K562 (cell line): ENCODE data around the gene SLC11A1. TPM values are rescaled to one million over a fixed set of nuclear protein-coding genes. Genes with fewer than 3 reads are reported as not detected.

Source experiments
- ATAC-seq: fragments of 200-7000 bp; cut with Tn5 transposase; 3 replicates; pipeline ENCODE4 v1.9.1; 2020; ENCODE audit warnings: moderate library complexity
- BruUV-seq: library from RNA; stranded (reverse); fragments of 400-500 nt; replicated peaks from 2 replicates; lab custom pipeline; 2021; lab: Mats Ljungman, UMichigan
- CTCF ChIA-PET: fragments of 300-600 bp; formaldehyde crosslinking; extraction: SDS; loops from one replicate; lab custom pipeline; 2021; ENCODE audit warnings: low intra/inter-chr PET ratio; lab: Yijun Ruan, JAX
- POLR2A ChIA-PET: fragments of 300-600, 350-650 bp; sonication (Branson Sonifier 250); formaldehyde crosslinking; extraction: SDS; loops from one replicate; lab custom pipeline; 2021; ENCODE audit warnings: antibody characterized with exemption, inconsistent platforms; lab: Yijun Ruan, JAX
- DNase-seq, 4 experiments: peaks; one replicate each; pipeline versions ENCODE4 v3.0.0 to v3.0.0-alpha.2; 2011 to 2018; ENCODE audit warnings: low spot score in 3 of 4, mixed read lengths in 3 of 4; ENCODE audit errors: extremely low read depth in 1 of 4
- FAIRE-seq: peaks from 2 replicates; lab custom pipeline; 2011; peaks lifted over from hg19 to GRCh38; lab: Jason Lieb, UNC
- H2AFZ ChIP-seq: 2 replicates; pipeline ENCODE4 v1.6.0; 2011; ENCODE audit warnings: low read depth, low read length, control low read depth, inconsistent platforms
- H3K27ac ChIP-seq: fragments of 200-600 bp; 3 replicates; pipeline ENCODE4 v1.8.0; 2011; ENCODE audit warnings: low read depth, mild to moderate bottlenecking, control low read depth, inconsistent platforms, low read length, moderate library complexity, mixed read lengths; ENCODE audit errors: extremely low read depth
- H3K27me3 ChIP-seq, 2 experiments: fragments of 300-600 bp in 1 of 2; 2 replicates in 1 of 2; 3 replicates in 1 of 2; pipeline versions ENCODE4 v1.6.0 to v1.8.0; 2011; ENCODE audit warnings: inconsistent platforms in 2 of 2, low read length in 2 of 2, mild to moderate bottlenecking in 1 of 2, mixed read lengths in 1 of 2, moderate library complexity in 1 of 2; ENCODE audit not compliant: control insufficient read depth in 2 of 2, insufficient read depth in 2 of 2
- H3K36me3 ChIP-seq: fragments of 300-600 bp; 3 replicates; pipeline ENCODE4 v1.8.0; 2011; ENCODE audit warnings: mild to moderate bottlenecking, low read length, inconsistent platforms; ENCODE audit not compliant: control insufficient read depth, insufficient read depth
- H3K4me1 ChIP-seq, 2 experiments: fragments of 200-600 bp in 1 of 2; replicated peaks in 1 of 2; 2 replicates in 1 of 2; 3 replicates in 1 of 2; pipeline versions ENCODE4 v1.5.1 to v1.8.0; 2011; ENCODE audit warnings: inconsistent platforms in 2 of 2, low read length in 2 of 2, mild to moderate bottlenecking in 1 of 2, mixed read lengths in 1 of 2, moderate library complexity in 1 of 2; ENCODE audit not compliant: control insufficient read depth in 2 of 2, insufficient read depth in 2 of 2
- H3K4me2 ChIP-seq: 2 replicates; pipeline ENCODE4 v1.6.1; 2011; ENCODE audit warnings: low read length, control low read depth, inconsistent platforms, mixed read lengths; ENCODE audit not compliant: insufficient read depth
- H3K4me3 ChIP-seq: fragments of 200-600 bp; sonication (generic), shearing (Covaris generic); 2 replicates; pipeline ENCODE4 v1.5.1; 2016; ENCODE audit warnings: control low read depth, inconsistent platforms
- H3K79me2 ChIP-seq: fragments of 200-600 bp; 3 replicates; pipeline ENCODE4 v1.8.0; 2011; ENCODE audit warnings: low read length, inconsistent platforms; ENCODE audit not compliant: control insufficient read depth, insufficient read depth
- H3K9ac ChIP-seq, 2 experiments: 2 replicates each; pipeline versions ENCODE4 v1.6.0 to v1.6.1; 2011; ENCODE audit warnings: low read depth in 2 of 2, low read length in 2 of 2, control low read depth in 1 of 2, inconsistent platforms in 1 of 2, mild to moderate bottlenecking in 1 of 2, mixed read lengths in 1 of 2; ENCODE audit not compliant: insufficient read depth in 1 of 2
- H3K9me1 ChIP-seq: one replicate; pipeline ENCODE4 v1.6.0; 2011; ENCODE audit warnings: inconsistent platforms, mild to moderate bottlenecking, low read length, moderate library complexity; ENCODE audit not compliant: control insufficient read depth, insufficient read depth
- H3K9me3 ChIP-seq: replicated peaks from 2 replicates; pipeline ENCODE4 v1.5.1; 2011; ENCODE audit warnings: low read depth, low read length, inconsistent platforms; ENCODE audit not compliant: control insufficient read depth, insufficient read depth
- H4K20me1 ChIP-seq: replicated peaks from 2 replicates; pipeline ENCODE4 v1.6.1; 2011; ENCODE audit warnings: low read length, inconsistent platforms, mixed read lengths; ENCODE audit not compliant: control insufficient read depth, insufficient read depth
- ARID1B ChIP-seq: fragments of 450-650 bp; IDR thresholded peaks from 2 replicates; pipeline ENCODE4 v1.6.1; 2016; ENCODE audit warnings: antibody characterized with exemption, mild to moderate bottlenecking, inconsistent platforms
- CXXC5 ChIP-seq: fragments of 250-450 bp; sonication (Bioruptor Pico); IDR thresholded peaks from 2 replicates; pipeline ENCODE4 v1.8.0; 2022; ENCODE audit warnings: inconsistent platforms, mild to moderate bottlenecking, moderate library complexity
- FOXK1 ChIP-seq: sonication (generic); formaldehyde crosslinking; IDR thresholded peaks from 2 replicates; pipeline ENCODE4 v1.8.0; 2022; ENCODE audit warnings: missing genetic modification reagents, mild to moderate bottlenecking, borderline replicate concordance
- PHF8 ChIP-seq: fragments of 200-600 bp; sonication (generic); IDR thresholded peaks from 2 replicates; pipeline ENCODE4 v1.6.1; 2012; ENCODE audit warnings: mixed run types, mild to moderate bottlenecking, inconsistent platforms, low read length, moderate library complexity, borderline replicate concordance
- PML ChIP-seq: IDR thresholded peaks from 2 replicates; pipeline ENCODE4 v1.6.1; 2012; ENCODE audit warnings: low read length, inconsistent platforms
- SP2 ChIP-seq: IDR thresholded peaks from 2 replicates; pipeline ENCODE4 v1.6.1; 2011; ENCODE audit warnings: mild to moderate bottlenecking, low read depth, low read length, moderate library complexity; ENCODE audit not compliant: poor library complexity, severe bottlenecking; ENCODE audit errors: extremely low read depth
- TAF1 ChIP-seq: IDR thresholded peaks from 2 replicates; pipeline ENCODE4 v1.6.1; 2011; ENCODE audit warnings: mild to moderate bottlenecking, low read length, moderate library complexity; ENCODE audit not compliant: insufficient read depth, control insufficient read depth, severe bottlenecking; ENCODE audit errors: extremely low read depth
- TEAD4 ChIP-seq, 2 experiments: sonication (generic) in 1 of 2; formaldehyde crosslinking in 1 of 2; IDR thresholded peaks; 2 replicates each; pipeline versions ENCODE4 v1.6.1 to v1.8.0; 2012 to 2022; ENCODE audit warnings: borderline replicate concordance in 1 of 2, inconsistent platforms in 1 of 2, low read length in 1 of 2, mild to moderate bottlenecking in 1 of 2, missing genetic modification reagents in 1 of 2
- ZNF316 ChIP-seq: fragments of 450-650 bp; IDR thresholded peaks from 2 replicates; pipeline ENCODE4 v1.6.1; 2016
- ZNF318 ChIP-seq, 2 experiments: fragments of 450-650 bp; IDR thresholded peaks; 2 replicates each; pipeline ENCODE4 v1.6.1; 2016; ENCODE audit warnings: mild to moderate bottlenecking in 2 of 2, borderline replicate concordance in 1 of 2, low read depth in 1 of 2, moderate library complexity in 1 of 2
- ZNF551 ChIP-seq: fragments of 250-450 bp; sonication (Bioruptor Pico); IDR thresholded peaks from 2 replicates; pipeline ENCODE4 v1.5.0; 2021; ENCODE audit warnings: mild to moderate bottlenecking, moderate library complexity
- ZNF589 ChIP-seq: fragments of 200-800 bp; sonication (Bioruptor generic); IDR thresholded peaks from 2 replicates; pipeline ENCODE4 v1.6.1; 2016; ENCODE audit warnings: low read depth, missing genetic modification characterization, missing compliant biosample characterization
- WGBS: fragments of 100-300 bp; shearing (Covaris generic); methylation state at CpG from one replicate; pipeline ENCODE4 v1.1.6; 2016; ENCODE audit warnings: low coverage, mixed read lengths; ENCODE audit not compliant: insufficient coverage; ENCODE audit errors: missing lambda C conversion rate; 5-methylcytosine and 5-hydroxymethylcytosine counted together
- in situ Hi-C: fragments of 300-500 bp; cut with MboI; formaldehyde crosslinking; loops from 4 replicates; pipeline ENCODE4 v1.15.0; 2018; ENCODE audit warnings: inconsistent platforms, mixed read lengths
- intact Hi-C: fragments of 100-400 bp; cut with micrococcal nuclease; formaldehyde crosslinking; loops from 2 replicates; pipeline ENCODE4 v1.14.2; 2022
- polyA plus RNA-seq, 8 experiments: library from polyadenylated mRNA; depleted of rRNA in 4 of 8; stranded (reverse) in 5 of 8; unstranded in 3 of 8; fragments of >200 nt; fragmentation: Nextera tagmentation in 2 of 8; fragmentation: Illumina TruSeq in 1 of 8; extraction: Ambion mirVana in 2 of 8; extraction: Trizol in 1 of 8; gene quantifications; 2 replicates each; pipeline versions ENCODE4 v1.2.1 to v1.2.3, GENCODE V29; 2011 to 2014; ENCODE audit warnings: inconsistent platforms in 1 of 8, missing spikeins in 1 of 8
- total RNA-seq, 7 experiments: library from RNA; depleted of rRNA in 6 of 7; stranded (reverse); fragments of >200 nt in 6 of 7; fragmentation: Illumina TruSeq in 2 of 7; extraction: Trizol in 2 of 7; gene quantifications; 2 replicates each; pipeline versions ENCODE4 v1.2.1 to v1.2.3, GENCODE V29; 2011 to 2021; ENCODE audit warnings: low replicate concordance in 1 of 7

SLC11A1 gene
- total and polyA plus RNA-seq, 9 of the 15 experiments (the other 6 are each of a cell fraction or from before 2014, with no cell fraction given) = 0.35 to 1.6 (median 0.65) TPM

- Histone ChIP-seq H3K4me3 (peak overlapping the region; percentile 27), H3K9ac (peak overlapping the region; percentile 85 to 95), H4K20me1 (no peaks in the 10 kb centered on the region), H3K9me1 (no peaks in the 10 kb centered on the region), H3K36me3 (0 out of 3 replicates have a peak, but pooled peaks cover 2% of the 10 kb centered on the region), H3K27ac (peak overlapping the region; percentile 98), H3K9me3 (no peaks in the 10 kb centered on the region), H3K4me2 (peak overlapping the region; percentile 90), H3K4me1 (peaks cover 29 to 36% of the 10 kb centered on the region in 2 experiments), H3K27me3 (no peaks in the 10 kb centered on the region), H3K79me2 (peaks cover 29% of the 10 kb centered on the region), H2AFZ (peak overlapping the region; percentile 83)
- peak; percentile 93 for ATAC-seq
- in situ Hi-C loops (no loop called here), intact Hi-C loops (no loop called here)
- FAIRE-seq = peak; percentile 99
- DNase-seq = peak; percentile 70 to 91 (median 83)
- CTCF ChIA-PET = no interaction called here
- POLR2A ChIA-PET = interaction anchor here (0.6 to 2.2 kb wide), 10 partner anchors 9 to 54 kb away, joined by 3 to 7 read pairs (median 4); no protein-coding TSS in a partner anchor
- 4% methylated on average over 13 of the region's 16 CpGs for WGBS
- BruUV-seq = TSS peak; percentile 76
- peak; percentile 52 for TF ChIP-seq CXXC5 (CRISPR knock-in tag)
- no peak for TF ChIP-seq FOXK1
- no peak for TF ChIP-seq SP2
- peak; percentile 40; the same call in 1 of the 2 replicates for TF ChIP-seq PML
- TF ChIP-seq TEAD4 (IDR thresholded peaks at IDR 0.05; ENCODE audit: low read length) = peak; percentile 74
- TF ChIP-seq TEAD4 (CRISPR knock-in tag; IDR thresholded peaks at IDR 0.05; ENCODE audit: borderline replicate concordance) = no peak
- TF ChIP-seq TAF1 = peak; percentile 51
- no peak for TF ChIP-seq ZNF318 (IDR thresholded peaks at IDR 0.05; ENCODE audit: borderline replicate concordance in 1 of 2, low read depth in 1 of 2)
- peak; percentile 58; the same call in 1 of the 2 replicates for TF ChIP-seq ZNF589
- TF ChIP-seq ZNF316 = peak; percentile 98
- TF ChIP-seq ZNF551 (CRISPR knock-in tag) = no peak
- peak; percentile 62; the same call in 1 of the 2 replicates for TF ChIP-seq PHF8
- TF ChIP-seq ARID1B = peak; percentile 90
These were observed 49.0 kb upstream of the SLC11A1 start for GRCh38 chr2:218332920-218333645.
